Heart right ventricle (tissue), 16 donors: Measurements from ENCODE around the gene FABP7. TPM values are rescaled to one million over a fixed set of nuclear protein-coding genes. Genes with fewer than 3 reads are reported as not detected.

Experiments used
- ATAC-seq, 8 donors: fragments of 200-7000 bp; cut with Tn5 transposase; one replicate each; pipeline ENCODE4 v1.9.1; 2020; ENCODE audit warnings: mild to moderate bottlenecking in 8 of 8, moderate library complexity in 8 of 8, moderate number of reproducible peaks in 1 of 8
- DNase-seq, 2 donors: peaks; one replicate each; pipeline ENCODE4 v3.0.0-alpha.2; 2020
- H3K27ac ChIP-seq, 10 donors: fragments of 200-600 bp; sonication (generic) in 2 of 10; one replicate each; pipeline versions ENCODE4 v1.5.0 to v1.8.0; 2020 to 2022; ENCODE audit warnings: mild to moderate bottlenecking in 3 of 10
- H3K27me3 ChIP-seq, 7 donors: fragments of 200-600 bp; one replicate each; pipeline ENCODE4 v1.8.0; 2021 to 2022; ENCODE audit warnings: mild to moderate bottlenecking in 2 of 7
- H3K36me3 ChIP-seq, 9 donors: fragments of 200-600 bp; sonication (generic) in 1 of 9; one replicate each; pipeline versions ENCODE4 v1.5.0 to v1.8.0; 2020 to 2022; ENCODE audit warnings: mild to moderate bottlenecking in 2 of 9
- H3K4me1 ChIP-seq, 9 donors: fragments of 200-600 bp; sonication (generic) in 1 of 9; one replicate each; pipeline versions ENCODE4 v1.5.0 to v1.8.0; 2020 to 2022; ENCODE audit warnings: mild to moderate bottlenecking in 4 of 9
- H3K4me3 ChIP-seq, 10 donors: fragments of 200-600 bp; sonication (generic) in 2 of 10; one replicate each; pipeline versions ENCODE4 v1.5.0 to v1.8.0; 2020 to 2022; ENCODE audit warnings: mild to moderate bottlenecking in 7 of 10, moderate library complexity in 2 of 10
- H3K9me3 ChIP-seq, 11 donors: fragments of 200-600 bp in 10 of 11; sonication (generic) in 2 of 11; one replicate each; pipeline versions ENCODE4 v1.5.0 to v1.8.0; 2013 to 2022; ENCODE audit warnings: mild to moderate bottlenecking in 2 of 11, control low read depth in 1 of 11, moderate library complexity in 1 of 11
- WGBS, 2 donors: extraction: QIAGEN DNeasy Blood & Tissue Kit; methylation state at CpG; one replicate each; pipeline ENCODE4 v1.1.7; 2013; ENCODE audit warnings: inconsistent platforms in 1 of 2; 5-methylcytosine and 5-hydroxymethylcytosine counted together
- intact Hi-C, 10 donors: fragments of 100-400 bp; cut with DNase I; formaldehyde crosslinking; loops; one replicate each; pipeline versions ENCODE4 v1.11.1 to v1.14.2; 2022
- polyA plus RNA-seq, 2 donors: library from polyadenylated mRNA; stranded (reverse); fragments of 200-250 nt; gene quantifications; one replicate each; pipeline ENCODE4 v1.2.3, GENCODE V29; 2013
- total RNA-seq, 10 donors: library from RNA; stranded (reverse); fragmentation: NEBNext Ultra II Directional in 3 of 10; extraction: Animal tissue kit (Norgen Biotek cat#: 25700) in 3 of 10; gene quantifications; one replicate each; pipeline versions ENCODE4 v1.2.1 to v1.2.4, GENCODE V29; 2021 to 2023
- TF ChIP-seq, protein P1 (sequence below), 9 donors: fragments of 200-600 bp; sonication (generic) in 2 of 9; IDR thresholded peaks; one replicate each; pipeline versions ENCODE4 v1.5.0 to v1.8.0; 2021 to 2022; ENCODE audit warnings: antibody characterized with exemption in 9 of 9, mild to moderate bottlenecking in 5 of 9, moderate library complexity in 1 of 9
- donor health status: Arrhythmogenic right ventricular cardiomyopathy.
- donor health status: ischemic (EF 13 %, LVEDD 7.1; RV severe dilation, severe dysfunction).
- donor health status: healthy with polysubstance abuse.
- donor health status: DM: no; HTN: yes; CAD: no.
- donor health status: DM: no; HTN: no; CAD: no.
- donor health status: ischemic (EF 25% LVEDD 6.9; RV normal size, moderate dysfunction).
- donor health status: ischemic (EF 25% LVEDD 5.7; RV mildly dilated, moderate dysfunction).
- donor health status: healthy.
- donor health status: DM: yes; HTN: yes; CAD: no.
- donor health status: Ischemic cardiomyopathy.
- donor health status: ischemic (EF 35%, LVEDD 5.7; RV mildly dilated, moderate dysfunction).
- donor health status: nonischemic (EF 11% LVEDD 7.7; RV severe dilation, severe dysfunction).
- donor health status: DM: yes; HTN: yes; CAD: no.
- donor health status: PGD.
- donor health status: ischemic (EF 29% LVEDD 5.4; RV normal size, mild dysfunction).
- donor health status: nonischemic (EF 23%, LVEDD 6.1; RV moderate dilation, normal function).

The FABP7 gene
- total and polyA plus RNA-seq, 12 donors: 0.16 TPM; not detected in 11

- Histone ChIP-seq H3K27me3 (peaks cover 0 to 3% (median 0%) of the 10 kb centered on the region in 7 donors), H3K9me3 (peaks cover 0 to 2% (median 0%) of the 10 kb centered on the region in 11 donors), H3K27ac (no peak overlapping the region), H3K36me3 (no peaks in the 10 kb centered on the region), H3K4me1 (peaks cover 0 to 16% (median 0%) of the 10 kb centered on the region in 9 donors), H3K4me3 (no peak overlapping the region)
- WGBS, 2 donors: 40 to 50% methylated on average over 1 of the region's 1 CpG
- no peak for DNase-seq
- intact Hi-C loops: no loop called here
- TF ChIP-seq, protein P1, sequence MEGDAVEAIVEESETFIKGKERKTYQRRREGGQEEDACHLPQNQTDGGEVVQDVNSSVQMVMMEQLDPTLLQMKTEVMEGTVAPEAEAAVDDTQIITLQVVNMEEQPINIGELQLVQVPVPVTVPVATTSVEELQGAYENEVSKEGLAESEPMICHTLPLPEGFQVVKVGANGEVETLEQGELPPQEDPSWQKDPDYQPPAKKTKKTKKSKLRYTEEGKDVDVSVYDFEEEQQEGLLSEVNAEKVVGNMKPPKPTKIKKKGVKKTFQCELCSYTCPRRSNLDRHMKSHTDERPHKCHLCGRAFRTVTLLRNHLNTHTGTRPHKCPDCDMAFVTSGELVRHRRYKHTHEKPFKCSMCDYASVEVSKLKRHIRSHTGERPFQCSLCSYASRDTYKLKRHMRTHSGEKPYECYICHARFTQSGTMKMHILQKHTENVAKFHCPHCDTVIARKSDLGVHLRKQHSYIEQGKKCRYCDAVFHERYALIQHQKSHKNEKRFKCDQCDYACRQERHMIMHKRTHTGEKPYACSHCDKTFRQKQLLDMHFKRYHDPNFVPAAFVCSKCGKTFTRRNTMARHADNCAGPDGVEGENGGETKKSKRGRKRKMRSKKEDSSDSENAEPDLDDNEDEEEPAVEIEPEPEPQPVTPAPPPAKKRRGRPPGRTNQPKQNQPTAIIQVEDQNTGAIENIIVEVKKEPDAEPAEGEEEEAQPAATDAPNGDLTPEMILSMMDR (IDR thresholded peaks at IDR 0.05): no peak
- ATAC-seq: no peak
These were observed 20.6 kb upstream of the FABP7 start for GRCh38 chr6:122758927-122759334.

DNA sequence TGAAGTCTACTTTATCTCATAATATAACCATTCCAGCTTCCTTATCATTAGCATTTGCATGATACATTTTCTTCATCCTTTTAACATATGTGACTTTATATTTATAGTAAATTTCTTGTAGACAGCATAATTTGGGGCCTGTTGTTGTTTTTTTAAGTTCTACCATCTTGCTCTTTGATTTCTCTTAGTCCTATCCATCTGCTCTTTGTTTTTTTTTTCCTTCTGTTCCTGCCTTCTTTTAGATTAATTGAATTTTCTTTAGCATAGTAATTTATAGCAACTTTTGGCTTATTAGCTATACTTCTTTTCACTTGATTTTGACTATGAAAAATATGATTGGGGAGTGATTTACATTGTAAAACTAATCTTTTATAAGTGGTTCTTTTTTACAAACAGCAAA is 19.2 kb upstream of the FABP7 start:
- TF ChIP-seq, protein P1 (IDR thresholded peaks at IDR 0.05): no peak
- Histone ChIP-seq H3K27me3 (peaks cover 0 to 3% (median 0%) of the 10 kb centered on the region in 7 donors), H3K36me3 (no peaks in the 10 kb centered on the region), H3K9me3 (peaks cover 0 to 5% (median 0%) of the 10 kb centered on the region in 11 donors), H3K27ac (no peak overlapping the region), H3K4me1 (peaks cover 0 to 11% (median 0%) of the 10 kb centered on the region in 9 donors), H3K4me3 (no peak overlapping the region)
- ATAC-seq (no peak), DNase-seq (no peak)
- intact Hi-C loops: no loop called here

GRCh38 chr6:122766256-122766655 is 13.3 kb upstream of the FABP7 start:
- Histone ChIP-seq H3K27ac (no peak overlapping the region), H3K4me1 (peaks cover 0 to 10% (median 0%) of the 10 kb centered on the region in 9 donors), H3K9me3 (peaks cover 0 to 5% (median 0%) of the 10 kb centered on the region in 11 donors), H3K27me3 (peaks cover 0 to 17% (median 3%) of the 10 kb centered on the region in 7 donors), H3K36me3 (no peaks in the 10 kb centered on the region), H3K4me3 (no peak overlapping the region)
- DNase-seq (no peak), ATAC-seq (no peak)
- intact Hi-C loops: no loop called here
- TF ChIP-seq, protein P1 (IDR thresholded peaks at IDR 0.05): no peak

GRCh38 chr6:122770835-122771601 is 8.5 kb upstream of the FABP7 start:
- TF ChIP-seq, protein P1 (IDR thresholded peaks at IDR 0.05): no peak
- no peak overlapping the region for H3K27ac ChIP-seq
- peaks cover 0 to 13% (median 0%) of the 10 kb centered on the region in 9 donors for H3K4me1 ChIP-seq
- H3K36me3 ChIP-seq: no peaks in the 10 kb centered on the region
- H3K4me3 ChIP-seq: no peak overlapping the region
- H3K27me3 ChIP-seq: peaks cover 0 to 33% (median 3%) of the 10 kb centered on the region in 7 donors
- WGBS, 2 donors: 23 to 38% methylated on average over 1 of the region's 1 CpG
- H3K9me3 ChIP-seq: no peaks in the 10 kb centered on the region
- ATAC-seq: no peak
- DNase-seq: no peak
- intact Hi-C loops: no loop called here
